Osteoblast (primary cell): ENCODE data around the gene LHX2. TPM values are rescaled to one million over a fixed set of nuclear protein-coding genes. Genes with fewer than 3 reads are reported as not detected.

Source experiments
- DNase-seq: peaks from one replicate; pipeline ENCODE4 v3.0.0; 2011; ENCODE audit warnings: low spot score, mixed read lengths; ENCODE audit not compliant: insufficient read length; ENCODE audit errors: missing footprints
- H2AFZ ChIP-seq: 2 replicates; pipeline ENCODE4 v1.6.0; 2011; ENCODE audit warnings: mild to moderate bottlenecking, low read length
- H3K27ac ChIP-seq: 2 replicates; pipeline ENCODE4 v1.5.1; 2011; ENCODE audit warnings: mild to moderate bottlenecking, low read depth, low read length, moderate library complexity
- H3K27me3 ChIP-seq: 2 replicates; pipeline ENCODE4 v1.6.0; 2012; ENCODE audit warnings: mild to moderate bottlenecking, control low read depth, inconsistent platforms, low read length, moderate library complexity; ENCODE audit not compliant: insufficient read depth
- H3K36me3 ChIP-seq: 2 replicates; pipeline ENCODE4 v1.5.1; 2011; ENCODE audit warnings: mild to moderate bottlenecking, low read length, control low read depth, moderate library complexity; ENCODE audit not compliant: insufficient read depth
- H3K4me1 ChIP-seq: 2 replicates; pipeline ENCODE4 v1.5.1; 2011; ENCODE audit warnings: mild to moderate bottlenecking, low read length, control low read depth, moderate library complexity; ENCODE audit not compliant: insufficient read depth
- H3K4me2 ChIP-seq: 2 replicates; pipeline ENCODE4 v1.6.0; 2011; ENCODE audit warnings: mild to moderate bottlenecking, low read length; ENCODE audit not compliant: insufficient read depth
- H3K4me3 ChIP-seq: fragments of 200-600 bp; sonication (generic); 3 replicates; pipeline ENCODE4 v1.5.1; 2012; ENCODE audit warnings: mild to moderate bottlenecking, low read length, inconsistent platforms; ENCODE audit not compliant: insufficient read depth
- H3K79me2 ChIP-seq: 2 replicates; pipeline ENCODE4 v1.6.0; 2012; ENCODE audit warnings: mild to moderate bottlenecking, low read length, control low read depth, inconsistent platforms; ENCODE audit not compliant: insufficient read depth
- H3K9me3 ChIP-seq: 2 replicates; pipeline ENCODE4 v1.5.1; 2011; ENCODE audit warnings: low read depth, low read length, control low read depth
- H4K20me1 ChIP-seq: 2 replicates; pipeline ENCODE4 v1.6.0; 2012; ENCODE audit warnings: mild to moderate bottlenecking, low read length, control low read depth; ENCODE audit not compliant: insufficient read depth
- total RNA-seq: library from RNA; depleted of rRNA; stranded (reverse); fragments of >200 nt; gene quantifications from 2 replicates; pipeline ENCODE4 v1.2.3, GENCODE V29; 2012
- TF ChIP-seq, protein P1 (sequence below): IDR thresholded peaks from 2 replicates; pipeline ENCODE4 v1.5.1; 2011; ENCODE audit warnings: mild to moderate bottlenecking, low read depth, low read length, moderate library complexity; ENCODE audit errors: extremely low read depth

Gene LHX2
- total RNA-seq, 1 donor = not detected

GRCh38 chr9:124005029-124005771, 6.4 kb upstream of the LHX2 start:
- TF ChIP-seq, protein P1, sequence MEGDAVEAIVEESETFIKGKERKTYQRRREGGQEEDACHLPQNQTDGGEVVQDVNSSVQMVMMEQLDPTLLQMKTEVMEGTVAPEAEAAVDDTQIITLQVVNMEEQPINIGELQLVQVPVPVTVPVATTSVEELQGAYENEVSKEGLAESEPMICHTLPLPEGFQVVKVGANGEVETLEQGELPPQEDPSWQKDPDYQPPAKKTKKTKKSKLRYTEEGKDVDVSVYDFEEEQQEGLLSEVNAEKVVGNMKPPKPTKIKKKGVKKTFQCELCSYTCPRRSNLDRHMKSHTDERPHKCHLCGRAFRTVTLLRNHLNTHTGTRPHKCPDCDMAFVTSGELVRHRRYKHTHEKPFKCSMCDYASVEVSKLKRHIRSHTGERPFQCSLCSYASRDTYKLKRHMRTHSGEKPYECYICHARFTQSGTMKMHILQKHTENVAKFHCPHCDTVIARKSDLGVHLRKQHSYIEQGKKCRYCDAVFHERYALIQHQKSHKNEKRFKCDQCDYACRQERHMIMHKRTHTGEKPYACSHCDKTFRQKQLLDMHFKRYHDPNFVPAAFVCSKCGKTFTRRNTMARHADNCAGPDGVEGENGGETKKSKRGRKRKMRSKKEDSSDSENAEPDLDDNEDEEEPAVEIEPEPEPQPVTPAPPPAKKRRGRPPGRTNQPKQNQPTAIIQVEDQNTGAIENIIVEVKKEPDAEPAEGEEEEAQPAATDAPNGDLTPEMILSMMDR = no peak
- H3K9me3 ChIP-seq = no peaks in the 10 kb centered on the region
- no peak overlapping the region for H3K4me3 ChIP-seq
- peaks cover 100% of the 10 kb centered on the region for H3K27me3 ChIP-seq
- no peak overlapping the region for H3K27ac ChIP-seq
- no peaks in the 10 kb centered on the region for H3K79me2 ChIP-seq
- H2AFZ ChIP-seq = no peak overlapping the region
- peak; percentile 71 for DNase-seq
- H3K36me3 ChIP-seq = no peaks in the 10 kb centered on the region
- no peaks in the 10 kb centered on the region for H4K20me1 ChIP-seq
- H3K4me2 ChIP-seq = no peak overlapping the region
- no peaks in the 10 kb centered on the region for H3K4me1 ChIP-seq

DNA sequence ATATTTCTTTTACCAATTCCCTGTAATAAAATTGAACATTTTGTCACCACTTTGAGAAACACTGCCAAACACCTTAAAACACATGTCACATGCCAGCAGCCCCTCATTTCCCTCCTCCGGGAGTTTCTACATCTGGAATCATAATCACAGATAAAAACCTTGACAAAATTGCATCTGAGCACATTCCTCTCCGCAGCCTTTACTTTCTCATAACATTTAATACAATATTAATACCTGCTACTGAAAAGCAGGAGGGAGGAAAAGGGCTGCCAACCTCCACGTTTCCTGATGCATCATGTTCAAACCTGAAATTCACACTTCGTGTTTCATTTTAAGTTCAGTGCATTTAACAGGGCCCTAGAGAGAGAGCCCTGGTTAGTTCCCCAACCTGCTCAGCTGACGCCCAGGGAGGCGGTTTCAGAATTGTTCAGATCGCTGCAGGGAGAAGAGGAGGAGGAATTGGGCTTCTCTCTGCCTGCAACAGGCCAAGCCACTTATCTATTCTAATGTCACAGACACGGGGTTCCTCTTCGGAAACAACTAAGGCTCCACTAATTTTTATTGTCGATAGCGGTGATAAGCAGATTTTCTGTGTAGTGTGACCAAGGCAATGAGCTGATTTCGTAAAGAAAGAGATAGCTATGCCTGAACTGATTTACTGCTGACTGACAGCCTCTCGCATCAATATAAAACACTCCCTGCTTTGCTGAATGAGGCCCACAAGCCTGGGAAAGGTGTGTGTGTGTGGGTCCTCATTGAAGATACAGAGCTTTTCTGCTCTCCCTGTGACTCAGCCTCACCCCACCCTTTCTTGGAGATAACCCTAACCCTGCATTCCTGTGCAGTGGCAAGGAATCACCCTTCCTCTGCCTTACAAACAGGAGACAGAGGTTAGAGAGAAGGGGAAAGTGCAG, 4.9 kb upstream of the LHX2 start:
- no peaks in the 10 kb centered on the region for H3K4me1 ChIP-seq
- TF ChIP-seq, protein P1 = no peak
- H2AFZ ChIP-seq = no peak overlapping the region
- no peaks in the 10 kb centered on the region for H3K79me2 ChIP-seq
- no peak overlapping the region for H3K4me3 ChIP-seq
- no peaks in the 10 kb centered on the region for H3K36me3 ChIP-seq
- H3K27me3 ChIP-seq = peaks cover 94% of the 10 kb centered on the region
- H3K9me3 ChIP-seq = no peaks in the 10 kb centered on the region
- H4K20me1 ChIP-seq = no peaks in the 10 kb centered on the region
- DNase-seq = peak; percentile 42
- no peak overlapping the region for H3K27ac ChIP-seq
- no peak overlapping the region for H3K4me2 ChIP-seq

DNA sequence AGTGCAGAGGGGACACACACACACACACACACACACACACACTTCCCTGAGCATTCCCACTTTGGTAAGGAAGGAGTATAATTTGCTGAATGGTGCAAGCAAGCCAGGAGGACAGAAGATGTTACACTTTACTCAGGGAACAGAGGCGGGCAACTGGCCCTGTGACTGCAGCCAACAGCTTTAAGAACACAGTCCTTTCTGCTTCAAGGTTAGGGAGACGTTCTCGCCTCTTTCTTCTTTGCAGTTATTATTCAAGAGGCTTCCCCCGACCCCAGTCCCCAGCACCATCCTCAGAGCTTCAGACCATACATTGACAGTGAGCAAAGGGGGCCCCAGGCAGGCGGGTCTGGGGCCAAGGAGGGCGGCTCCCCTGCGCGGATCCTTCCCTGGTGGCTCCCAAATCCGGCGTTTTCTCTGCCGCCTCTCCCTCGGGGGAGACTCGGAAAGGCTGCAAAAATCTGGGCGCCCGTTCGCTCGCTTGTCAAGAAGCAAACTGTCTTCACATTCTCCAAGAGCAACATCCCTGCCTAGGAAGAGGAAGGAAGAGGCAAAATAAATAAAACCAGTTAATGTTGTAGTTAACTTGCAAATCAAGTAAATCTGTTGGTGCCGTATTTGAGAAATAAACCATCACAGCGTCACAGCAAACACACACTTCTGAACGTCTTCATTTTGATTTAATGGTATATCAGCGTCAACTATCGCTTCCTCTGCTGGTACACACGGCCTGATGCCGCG, 3.8 kb upstream of the LHX2 start:
- Histone ChIP-seq H3K27ac (no peak overlapping the region), H3K4me1 (no peaks in the 10 kb centered on the region), H3K4me3 (no peak overlapping the region), H4K20me1 (no peaks in the 10 kb centered on the region), H3K79me2 (no peaks in the 10 kb centered on the region), H3K27me3 (peaks cover 93% of the 10 kb centered on the region), H3K36me3 (no peaks in the 10 kb centered on the region), H3K9me3 (no peaks in the 10 kb centered on the region), H3K4me2 (peak overlapping the region; percentile 28), H2AFZ (no peak overlapping the region)
- TF ChIP-seq, protein P1 = no peak
- DNase-seq = peak; percentile 84
